PC-9 (cell line): ENCODE measurements around the gene PPP1R18. TPM values are rescaled to one million over a fixed set of nuclear protein-coding genes. Genes with fewer than 3 reads are reported as not detected.

ENCODE experiments used
- BruUV-seq: library from RNA; stranded (reverse); fragments of 400-500 nt; replicated peaks from 2 replicates; lab custom pipeline; 2021; lab: Mats Ljungman, UMichigan
- CTCF ChIA-PET: fragments of 300-600 bp; sonication (Branson Sonifier 250); formaldehyde crosslinking; loops from one replicate; lab custom pipeline; 2022; ENCODE audit warnings: antibody characterized with exemption; lab: Charles Lee
- POLR2A ChIA-PET: fragments of 300-600 bp; sonication (Branson Sonifier 250); formaldehyde crosslinking; loops from one replicate; lab custom pipeline; 2022; ENCODE audit warnings: antibody characterized with exemption; ENCODE audit not compliant: unreplicated experiment; lab: Charles Lee
- DNase-seq, 2 experiments: peaks; one replicate each; pipeline versions ENCODE4 v3.0.0 to v3.0.0-alpha.2; 2015 to 2022; ENCODE audit warnings: mixed read lengths in 1 of 2
- H2AFZ ChIP-seq: fragments of 200-600 bp; sonication (generic); 2 replicates; pipeline ENCODE4 v1.8.1; 2017; ENCODE audit warnings: antibody characterized with exemption
- H3F3A ChIP-seq: fragments of 200-600 bp; sonication (generic); 2 replicates; pipeline ENCODE4 v1.8.1; 2017; ENCODE audit warnings: antibody characterized with exemption, mild to moderate bottlenecking, low read depth; ENCODE audit not compliant: insufficient read depth
- H3K27ac ChIP-seq: fragments of 200-600 bp; sonication (generic); 2 replicates; pipeline ENCODE4 v1.6.1; 2016; ENCODE audit warnings: mixed run types
- H3K27me3 ChIP-seq: fragments of 200-600 bp; sonication (generic); 2 replicates; pipeline ENCODE4 v1.6.1; 2016; ENCODE audit warnings: low read depth, mixed run types; ENCODE audit not compliant: insufficient read depth
- H3K36me3 ChIP-seq: fragments of 200-600 bp; sonication (generic); 2 replicates; pipeline ENCODE4 v1.6.1; 2016; ENCODE audit warnings: low read depth, mixed run types
- H3K4me1 ChIP-seq: fragments of 200-600 bp; sonication (generic); replicated peaks from 2 replicates; pipeline ENCODE4 v1.6.1; 2016; ENCODE audit warnings: mixed run types; ENCODE audit not compliant: insufficient read depth
- H3K4me2 ChIP-seq: fragments of 200-600 bp; sonication (generic); 2 replicates; pipeline ENCODE4 v1.6.1; 2017; ENCODE audit warnings: mixed run types
- H3K4me3 ChIP-seq: fragments of 200-600 bp; sonication (generic); 2 replicates; pipeline ENCODE4 v1.6.1; 2016; ENCODE audit warnings: mixed run types
- H3K79me2 ChIP-seq: fragments of 200-600 bp; sonication (generic); 2 replicates; pipeline ENCODE4 v1.6.1; 2017; ENCODE audit warnings: low read depth, mixed run types
- H3K9me2 ChIP-seq: fragments of 200-600 bp; sonication (generic); 2 replicates; pipeline ENCODE4 v1.8.1; 2017; ENCODE audit warnings: mild to moderate bottlenecking; ENCODE audit not compliant: insufficient read depth
- H3K9me3 ChIP-seq: fragments of 200-600 bp; sonication (generic); 2 replicates; pipeline ENCODE4 v1.8.1; 2016; ENCODE audit warnings: low read depth; ENCODE audit not compliant: insufficient read depth
- H4K20me1 ChIP-seq: fragments of 200-600 bp; sonication (generic); 2 replicates; pipeline ENCODE4 v1.8.1; 2017; ENCODE audit not compliant: insufficient read depth
- CTCF ChIP-seq: fragments of 200-600 bp; sonication (generic); conservative IDR thresholded peaks from 2 replicates; pipeline ENCODE4 v1.6.1; 2017; ENCODE audit warnings: mixed run types, antibody characterized with exemption, mild to moderate bottlenecking, moderate library complexity
- EZH2 ChIP-seq: fragments of 200-600 bp; sonication (generic); IDR thresholded peaks from 2 replicates; pipeline ENCODE4 v1.8.0; 2017; ENCODE audit warnings: antibody characterized with exemption, low read depth
- intact Hi-C: fragments of 100-400 bp; cut with micrococcal nuclease; formaldehyde crosslinking; loops from one replicate; pipeline ENCODE4 v1.10.0; 2022; ENCODE audit not compliant: unreplicated experiment
- total RNA-seq: library from RNA; stranded (reverse); gene quantifications from 2 replicates; pipeline ENCODE4 v1.2.3, GENCODE V29; 2021

Gene PPP1R18
- total RNA-seq, 1 experiment from 2014 or later, result 68.6 TPM

DNA sequence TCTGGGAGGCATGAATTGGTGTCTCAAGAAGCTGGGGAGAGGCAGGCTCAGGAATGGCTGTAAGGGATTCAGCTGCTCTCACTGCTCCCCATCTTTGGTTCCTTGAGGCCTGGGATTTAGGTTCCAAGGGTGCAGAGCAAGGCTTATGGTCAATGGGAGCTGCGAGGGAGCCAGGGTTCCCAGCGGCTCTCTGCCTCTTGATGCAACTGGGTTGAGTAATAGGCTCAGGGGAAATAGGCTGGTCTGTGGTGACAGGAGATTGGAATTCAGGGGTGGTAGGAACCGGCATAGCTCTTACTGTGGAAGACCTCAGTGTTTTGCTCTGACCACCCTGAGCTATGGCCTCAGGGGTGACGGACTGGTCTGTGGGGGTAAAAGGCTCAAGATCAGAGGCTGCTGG, 17.4 kb upstream of the PPP1R18 start:
- DNase-seq, result no peak

DNA sequence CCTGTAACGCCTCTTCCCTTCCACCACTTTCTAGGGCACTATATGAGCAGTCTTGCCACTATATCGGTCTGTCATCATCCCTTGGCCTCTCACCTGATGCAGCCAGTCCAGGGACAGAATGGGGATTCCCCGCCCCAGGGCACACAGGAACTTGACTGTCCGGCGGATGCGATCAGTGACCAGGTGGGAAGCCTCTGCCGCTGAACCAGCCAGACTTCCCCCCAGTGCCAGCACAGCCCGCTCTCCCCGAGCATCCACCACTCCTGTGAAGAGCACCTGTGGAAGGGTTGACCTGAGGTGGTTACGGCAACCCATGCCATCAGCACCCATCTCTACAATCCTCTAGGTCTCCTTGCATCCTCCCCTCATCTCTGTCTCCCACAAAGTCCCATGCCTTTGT, 16.6 kb upstream of the PPP1R18 start:
- Histone ChIP-seq H3K36me3 (no peaks in the 10 kb centered on the region), H3K27ac (no peak overlapping the region), H3K9me2 (no peaks in the 10 kb centered on the region), H3K79me2 (no peaks in the 10 kb centered on the region), H4K20me1 (no peaks in the 10 kb centered on the region), H3F3A (peaks cover 11% of the 10 kb centered on the region; the same call in 1 of the 2 replicates), H3K9me3 (no peaks in the 10 kb centered on the region), H2AFZ (no peak overlapping the region), H3K4me1 (peaks cover 12% of the 10 kb centered on the region), H3K27me3 (no peaks in the 10 kb centered on the region), H3K4me2 (no peak overlapping the region), H3K4me3 (no peak overlapping the region)
- BruUV-seq, result no TSS peak
- no peak for DNase-seq
- ChIA-PET POLR2A (interaction anchor here (0.6 kb wide), 1 partner anchor 12 kb away, joined by 4 read pairs; the partner anchor contains the start of gene NRM), CTCF (interaction anchor here (0.6 kb wide), 1 partner anchor 167 kb away, joined by 3 read pairs; no protein-coding TSS in a partner anchor)
- intact Hi-C loops, result no loop called here
- TF ChIP-seq CTCF (no peak), EZH2 (no peak)

More for the DNA sequence above, 17.4 kb upstream of the PPP1R18 start:
- intact Hi-C loops, result no loop called here
- Histone ChIP-seq H3K9me2 (no peaks in the 10 kb centered on the region), H3K27me3 (no peaks in the 10 kb centered on the region), H3K27ac (no peak overlapping the region), H4K20me1 (no peaks in the 10 kb centered on the region), H3K79me2 (no peaks in the 10 kb centered on the region), H2AFZ (no peak overlapping the region), H3K4me1 (peaks cover 12% of the 10 kb centered on the region), H3K9me3 (no peaks in the 10 kb centered on the region), H3K36me3 (no peaks in the 10 kb centered on the region), H3F3A (peaks cover 14% of the 10 kb centered on the region; the same call in 1 of the 2 replicates), H3K4me3 (no peak overlapping the region), H3K4me2 (no peak overlapping the region)
- ChIA-PET CTCF (no interaction called here), POLR2A (no interaction called here)
- TF ChIP-seq CTCF (no peak), EZH2 (no peak)
- no TSS peak for BruUV-seq

GRCh38 chr6:30700340-30700739, 13.9 kb upstream of the PPP1R18 start:
- Histone ChIP-seq H3K27ac (no peak overlapping the region), H3K4me2 (no peak overlapping the region), H2AFZ (no peak overlapping the region), H4K20me1 (no peaks in the 10 kb centered on the region), H3K27me3 (no peaks in the 10 kb centered on the region), H3K4me3 (no peak overlapping the region), H3K79me2 (no peaks in the 10 kb centered on the region), H3K9me3 (no peaks in the 10 kb centered on the region), H3K36me3 (no peaks in the 10 kb centered on the region), H3F3A (peaks cover 20% of the 10 kb centered on the region; the same call in 1 of the 2 replicates), H3K9me2 (no peaks in the 10 kb centered on the region), H3K4me1 (peaks cover 6% of the 10 kb centered on the region; the same call in 1 of the 2 replicates)
- ChIA-PET POLR2A (no interaction called here), CTCF (interaction anchor here (0.6 kb wide), 1 partner anchor 112 kb away, joined by 3 read pairs; no protein-coding TSS in a partner anchor)
- TF ChIP-seq CTCF (no peak), EZH2 (no peak)
- intact Hi-C loops, result no loop called here
- DNase-seq, result no peak
- BruUV-seq, result no TSS peak
